GM19455 (cell line): ENCODE measurements around the gene KCNQ1.

ENCODE experiments used
- ATAC-seq: cut with Tn5 transposase; IDR thresholded peaks from one replicate; pipeline ENCODE4 v1.9.1; 2021; ENCODE audit not compliant: unreplicated experiment

KCNQ1 gene

DNA sequence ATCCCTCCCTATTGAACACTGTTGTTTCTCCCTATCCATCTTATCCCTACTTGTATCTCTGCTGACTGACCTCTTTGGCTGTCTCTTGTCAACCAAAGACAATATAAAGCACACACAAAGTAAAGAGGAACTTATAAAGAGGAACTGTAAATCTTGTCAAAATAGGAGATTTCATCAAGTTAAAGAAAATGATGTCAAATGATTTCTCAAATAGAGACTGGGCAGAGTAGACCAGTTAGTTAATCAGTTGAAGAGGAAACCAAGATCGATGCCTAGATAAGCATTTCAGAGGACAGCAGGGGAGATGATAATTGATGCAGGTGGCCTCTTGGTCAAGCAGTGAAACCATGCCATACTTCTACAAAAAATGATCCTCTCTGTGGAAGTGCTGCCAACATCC, 232.3 kb downstream of the KCNQ1 start:
- no peak for ATAC-seq

DNA sequence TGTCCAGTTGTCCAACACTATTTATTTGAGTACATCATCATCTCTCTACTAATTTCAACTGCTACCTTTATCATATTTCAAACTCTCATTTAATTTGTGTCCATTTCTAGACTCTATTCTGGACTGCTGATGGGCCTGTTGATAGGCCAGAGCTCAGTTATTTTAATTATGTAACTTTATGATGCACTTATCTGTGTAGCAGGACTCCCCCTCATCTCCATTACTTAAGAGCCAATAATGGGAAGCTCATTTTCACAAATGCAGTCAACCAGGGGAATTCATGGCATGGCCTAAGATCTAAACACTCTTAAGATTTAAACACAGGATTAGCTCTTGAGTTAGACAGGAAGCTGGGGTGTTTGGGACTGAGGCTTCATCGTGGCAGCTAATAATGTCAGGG, 233.6 kb downstream of the KCNQ1 start:
- no peak for ATAC-seq

DNA sequence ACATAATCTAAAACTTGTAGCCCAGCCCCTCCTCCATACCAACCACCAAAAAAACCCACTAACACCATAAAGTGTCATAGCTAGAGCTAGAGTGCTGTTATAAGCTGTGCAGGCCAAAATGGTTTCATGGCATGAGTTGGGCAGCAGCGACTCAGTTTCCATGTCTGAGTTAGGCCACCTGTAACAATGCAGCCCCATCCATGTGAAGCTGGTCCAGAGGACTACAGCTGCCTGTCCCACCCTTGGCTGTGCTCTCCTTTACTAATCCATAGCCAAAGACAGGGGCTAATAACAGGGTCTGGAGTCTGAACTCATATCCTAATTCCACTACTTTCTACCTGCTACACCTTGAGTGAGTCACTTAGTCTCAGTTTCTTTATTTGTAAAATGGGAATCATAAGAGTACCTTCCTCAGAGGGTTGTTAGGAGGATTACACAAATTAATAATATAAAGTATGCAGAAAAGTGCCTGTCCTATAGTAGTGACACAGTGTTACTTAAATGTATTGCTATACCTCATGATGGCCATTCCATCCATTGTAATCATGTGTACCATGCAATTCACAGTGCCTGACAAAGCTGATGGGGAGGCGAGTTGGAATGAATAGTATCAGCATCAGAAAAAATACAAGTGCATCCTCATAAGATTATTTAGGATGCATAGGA, 234.3 kb downstream of the KCNQ1 start:
- ATAC-seq = no peak

DNA sequence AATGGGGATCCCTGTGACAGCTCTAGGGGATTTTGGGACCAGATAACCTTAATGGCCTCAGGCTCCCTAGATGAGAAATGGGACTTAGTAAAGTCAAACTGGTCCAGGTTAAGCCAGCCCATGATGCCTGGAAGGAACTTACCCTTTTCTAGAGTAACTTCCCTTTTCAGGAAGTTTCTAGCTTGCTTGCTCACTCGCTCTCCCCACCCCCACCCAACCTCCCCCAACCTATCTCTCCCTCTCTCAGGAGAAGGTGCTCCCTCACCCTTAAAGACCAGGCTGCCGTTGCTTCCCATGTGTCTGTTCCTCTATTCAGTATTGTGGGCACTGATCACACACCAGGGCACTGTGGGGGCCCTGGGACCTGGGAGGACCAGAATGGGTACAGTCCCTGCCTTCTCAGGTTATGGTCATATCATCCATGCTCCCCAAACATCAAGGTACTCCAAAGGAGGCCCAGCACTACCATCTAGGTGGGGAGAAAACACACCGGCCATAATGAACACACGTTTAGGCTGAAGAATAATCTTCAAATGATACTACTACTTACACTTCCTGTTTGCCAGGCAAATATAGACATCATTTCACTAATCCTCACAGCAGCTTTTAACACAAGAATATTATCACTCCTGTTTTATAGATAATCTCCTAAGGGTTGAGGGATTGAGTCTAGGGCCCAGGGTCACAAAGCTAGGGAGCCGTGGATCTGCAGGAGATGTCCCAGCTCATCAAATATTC, 236.8 kb downstream of the KCNQ1 start:
- ATAC-seq = no peak

DNA sequence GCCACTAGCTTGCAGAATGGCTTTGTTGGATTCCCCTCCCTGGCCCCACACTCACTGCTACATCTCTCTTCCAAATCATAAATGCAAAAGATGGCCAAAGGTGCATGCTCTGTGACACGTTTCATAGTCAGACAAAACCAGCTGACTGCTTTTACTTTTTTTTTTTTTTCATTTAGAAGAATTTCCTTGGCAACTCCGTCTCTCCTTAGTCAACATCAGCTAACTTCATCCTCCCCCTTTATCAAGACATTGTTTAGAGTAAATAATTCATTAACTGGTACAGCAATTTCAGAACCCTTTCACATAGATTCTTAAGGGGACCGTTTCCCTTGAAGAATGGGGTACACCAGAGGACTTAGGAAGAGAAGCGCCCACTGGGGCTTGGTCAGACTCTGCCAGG, 239.0 kb downstream of the KCNQ1 start:
- no peak for ATAC-seq

DNA sequence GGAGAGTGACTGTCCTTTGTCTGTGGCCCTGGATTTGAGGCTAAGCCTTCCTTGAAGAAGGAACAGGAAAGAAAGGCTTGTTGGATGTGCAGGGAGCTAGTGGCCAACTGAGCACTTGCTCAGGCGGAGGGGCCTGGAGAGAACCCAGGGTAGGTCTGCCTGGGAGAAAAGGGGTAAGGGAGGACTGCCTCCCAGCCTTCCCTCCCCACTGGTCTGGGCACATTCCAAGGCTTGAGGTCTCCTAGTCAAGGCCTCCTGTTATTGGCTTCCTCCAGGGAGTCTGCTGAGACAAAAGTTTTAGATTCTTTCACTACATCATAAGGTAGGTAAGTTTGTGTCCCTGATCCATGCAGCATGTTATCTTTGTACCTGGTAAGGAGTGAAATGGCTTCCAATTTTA, 239.8 kb downstream of the KCNQ1 start:
- ATAC-seq = no peak

DNA sequence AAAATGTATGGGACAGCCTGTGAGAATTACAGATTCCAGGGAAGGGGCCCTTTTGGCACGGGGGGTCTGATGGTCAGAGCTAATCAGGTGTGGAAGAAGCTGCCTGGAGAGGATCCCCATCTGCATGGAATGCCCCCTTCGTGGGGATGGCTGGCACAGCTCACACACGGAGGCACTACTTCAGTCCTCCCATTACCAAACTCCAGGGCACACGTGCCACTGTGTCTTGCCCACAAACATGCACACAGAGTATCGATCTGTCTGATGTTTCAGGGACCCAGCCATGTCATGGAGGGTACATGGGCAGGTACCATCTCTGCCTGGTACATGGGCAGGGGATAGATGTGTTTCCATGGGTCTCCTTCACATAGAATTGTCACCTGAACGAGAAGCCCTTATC, 240.2 kb downstream of the KCNQ1 start:
- ATAC-seq = no peak

DNA sequence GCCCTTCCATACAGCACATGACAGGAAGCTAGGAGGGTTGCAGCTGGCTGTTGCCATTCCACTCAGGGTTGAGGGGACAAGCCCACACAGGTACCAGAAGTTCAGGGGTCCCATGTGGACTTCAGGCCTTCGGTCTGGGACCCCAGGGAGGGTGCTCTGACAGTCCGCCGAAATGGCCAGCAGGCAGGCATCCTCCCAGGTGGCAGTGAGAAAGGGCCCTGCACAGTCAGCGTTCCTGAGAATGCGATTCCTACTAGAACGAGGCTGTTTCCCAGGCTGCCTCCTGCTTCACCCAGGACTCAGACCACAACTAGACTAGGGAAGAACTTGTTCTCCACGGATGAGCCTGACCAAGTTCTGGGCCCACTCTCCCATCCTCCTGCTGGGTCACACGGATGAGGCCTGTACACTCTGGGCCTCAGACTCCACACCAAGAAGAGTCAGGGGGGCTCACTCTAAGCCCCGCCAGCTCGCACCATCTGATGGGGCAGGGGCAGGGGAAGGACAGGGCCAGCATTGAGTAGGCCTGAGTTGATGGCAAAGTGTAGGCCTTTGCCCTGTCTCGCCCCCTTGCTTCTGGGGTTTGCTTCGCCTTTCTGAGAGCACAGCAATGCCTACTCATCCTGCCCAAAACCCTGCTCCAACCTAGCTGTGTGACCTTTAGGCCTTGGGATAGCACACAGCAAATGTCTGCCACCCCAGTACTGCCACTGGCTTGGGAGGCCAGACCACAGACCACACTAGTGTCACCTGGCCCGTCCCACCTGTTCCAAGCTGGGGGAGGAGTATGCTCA, 241.0 kb downstream of the KCNQ1 start:
- no peak for ATAC-seq

DNA sequence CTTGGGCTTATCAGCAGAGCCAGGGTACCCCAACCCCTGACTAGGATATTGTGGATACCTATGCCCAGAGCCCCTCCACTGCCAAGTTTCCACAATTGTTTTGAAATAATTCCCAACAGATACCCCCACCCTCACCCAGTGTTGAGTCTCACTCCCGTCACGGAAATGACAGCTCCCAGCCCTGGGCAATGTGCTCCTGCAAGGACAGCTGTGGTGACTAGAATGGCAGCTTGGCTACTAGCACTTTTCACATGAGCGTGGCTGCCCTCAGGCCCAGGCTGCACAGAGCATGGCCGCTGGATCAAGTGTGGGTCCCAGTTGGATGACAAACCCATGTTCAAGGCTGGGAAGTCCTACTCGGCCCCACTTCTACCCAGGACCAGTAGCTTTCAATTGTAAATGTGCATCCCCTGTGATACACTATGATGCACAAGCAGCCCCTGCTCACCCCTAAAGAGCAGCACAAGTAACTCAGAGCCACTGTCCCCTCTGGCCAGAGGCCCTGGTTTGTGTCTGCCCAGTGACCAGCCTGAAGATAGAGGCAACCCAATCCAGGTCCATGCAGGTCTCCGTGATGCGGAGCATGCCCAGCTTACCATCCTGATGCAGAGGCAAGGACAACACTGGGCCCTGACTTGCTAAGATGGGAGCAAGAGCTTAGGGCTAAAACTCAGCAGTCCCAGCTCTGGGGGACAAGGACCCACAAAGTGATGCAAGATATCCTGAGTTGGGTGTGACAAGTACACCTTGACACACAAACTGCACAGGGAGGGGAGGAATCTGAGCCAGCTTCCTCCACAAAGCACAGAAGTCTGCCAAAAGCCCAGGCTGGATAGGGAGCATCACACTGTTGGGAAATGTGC, 241.8 kb downstream of the KCNQ1 start:
- no peak for ATAC-seq

DNA sequence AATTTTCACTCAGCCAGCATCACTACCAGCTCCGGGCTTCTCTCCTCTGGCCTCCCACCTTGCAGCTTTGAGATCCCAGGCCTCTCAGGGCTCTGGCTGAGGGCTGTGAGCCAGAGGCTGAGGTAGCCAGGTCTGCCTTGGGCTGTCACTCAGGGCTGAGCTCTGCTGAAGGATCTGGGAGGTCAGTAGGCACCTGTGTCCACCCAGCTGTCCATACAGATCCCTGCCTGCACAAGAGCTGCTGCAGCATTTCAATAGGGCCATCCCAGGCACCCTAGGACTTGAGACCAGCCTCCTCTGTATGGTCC, 242.4 kb downstream of the KCNQ1 start:
- ATAC-seq = no peak

DNA sequence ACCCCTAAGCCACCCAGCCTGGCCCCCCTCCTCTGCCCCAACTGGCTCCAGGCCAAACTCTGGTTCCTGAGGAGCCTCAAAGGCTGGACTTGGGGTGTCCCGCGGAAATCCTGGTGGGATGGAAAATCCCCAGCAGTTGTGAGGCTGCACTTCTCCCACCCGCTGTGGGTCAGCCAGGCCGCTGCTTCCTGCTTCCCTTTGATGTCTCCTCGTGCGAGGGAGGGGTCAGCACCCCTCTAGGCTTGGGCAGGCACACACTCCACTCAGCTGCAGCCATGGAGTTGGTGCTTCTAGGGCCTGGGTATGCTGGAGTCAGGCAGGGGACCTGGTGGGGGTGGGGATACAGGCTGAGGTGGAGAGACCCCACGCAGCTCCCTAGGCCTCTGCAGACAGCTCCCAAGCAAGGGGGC, 243.0 kb downstream of the KCNQ1 start:
- ATAC-seq = no peak

DNA sequence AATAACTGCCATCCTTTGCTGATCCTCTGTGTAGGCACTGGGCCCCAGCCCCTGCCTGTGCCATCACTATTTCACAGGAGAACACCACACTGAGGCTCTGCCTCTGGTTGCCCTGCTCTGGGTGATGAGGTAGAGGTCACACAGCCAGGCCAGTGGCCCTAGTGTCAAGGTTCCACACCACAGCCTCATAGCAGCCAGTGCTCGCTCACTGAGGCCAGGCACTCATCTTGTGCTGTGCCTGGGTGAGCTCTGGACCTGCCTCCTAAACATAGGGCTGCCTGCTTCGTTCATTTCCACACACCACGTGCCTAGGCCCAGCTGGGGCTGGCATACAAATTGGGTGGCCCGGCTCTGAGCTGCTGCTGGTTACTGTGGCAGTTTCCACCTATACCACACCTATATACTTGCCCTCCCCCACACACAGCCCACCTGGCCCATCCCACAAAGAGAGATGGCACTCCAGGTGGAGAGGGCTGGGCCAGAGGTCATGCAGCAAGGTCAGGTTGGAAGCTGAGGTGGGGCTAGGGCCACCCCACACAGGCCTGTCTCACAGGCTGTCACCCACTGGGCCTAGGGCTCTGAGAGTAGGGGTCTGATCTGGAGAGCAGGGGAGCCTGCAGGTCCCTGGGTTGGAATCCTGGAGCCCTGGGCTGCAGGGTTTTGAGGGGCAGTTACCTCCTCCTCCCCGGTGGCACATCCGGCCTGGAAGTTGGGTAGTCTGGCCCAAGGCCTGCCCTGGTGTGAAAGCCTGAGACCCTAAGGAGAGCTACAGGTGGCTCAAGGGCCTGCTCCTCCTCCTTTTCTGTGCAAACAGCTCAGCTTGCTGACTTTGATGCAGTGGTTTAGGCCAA, 243.8 kb downstream of the KCNQ1 start:
- no peak for ATAC-seq

DNA sequence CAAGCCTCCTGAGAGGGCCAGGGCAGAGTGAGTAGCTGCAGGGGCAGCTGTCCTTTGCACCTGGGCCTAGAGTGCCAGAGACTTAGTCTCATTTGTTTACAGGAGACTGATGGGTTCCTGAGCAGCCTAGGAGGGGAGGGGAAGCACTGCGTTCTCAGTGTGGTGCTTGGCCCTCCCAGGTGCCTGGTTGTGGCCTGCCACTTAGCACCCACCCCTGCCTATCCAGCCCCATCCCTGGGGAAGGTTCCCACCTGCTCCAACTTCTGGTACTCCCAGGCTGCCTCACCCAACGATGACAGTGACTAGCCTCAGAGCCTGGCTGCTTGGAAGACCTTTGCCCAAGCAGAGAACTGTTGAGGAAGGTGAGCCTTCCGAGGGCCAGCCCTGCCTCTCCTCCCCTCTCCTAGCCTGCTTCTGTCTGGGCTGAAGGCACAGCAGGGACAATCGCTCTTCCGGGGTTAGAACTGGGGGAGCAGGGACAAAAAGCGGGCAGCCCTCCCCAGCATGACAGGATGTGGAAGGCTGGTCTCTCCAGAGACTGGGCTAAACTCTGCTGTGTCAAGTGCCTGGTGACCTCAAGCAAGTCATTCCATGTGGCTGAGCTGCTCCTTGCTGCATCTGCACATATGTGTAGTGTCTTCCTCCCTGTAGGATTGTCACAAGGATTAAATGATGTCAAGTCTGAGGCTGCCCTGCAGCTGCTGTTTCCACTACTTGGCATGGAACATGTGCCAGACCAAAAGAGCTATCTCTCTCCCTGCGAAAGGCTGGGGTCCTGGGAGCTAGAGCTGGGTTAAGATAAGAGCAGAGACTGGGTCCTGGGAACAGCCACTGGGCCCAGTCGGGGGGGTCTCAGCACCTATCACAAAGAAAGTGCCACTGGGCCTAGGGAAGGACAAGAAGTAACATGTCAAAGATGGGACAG, 245.1 kb downstream of the KCNQ1 start:
- ATAC-seq = no peak

DNA sequence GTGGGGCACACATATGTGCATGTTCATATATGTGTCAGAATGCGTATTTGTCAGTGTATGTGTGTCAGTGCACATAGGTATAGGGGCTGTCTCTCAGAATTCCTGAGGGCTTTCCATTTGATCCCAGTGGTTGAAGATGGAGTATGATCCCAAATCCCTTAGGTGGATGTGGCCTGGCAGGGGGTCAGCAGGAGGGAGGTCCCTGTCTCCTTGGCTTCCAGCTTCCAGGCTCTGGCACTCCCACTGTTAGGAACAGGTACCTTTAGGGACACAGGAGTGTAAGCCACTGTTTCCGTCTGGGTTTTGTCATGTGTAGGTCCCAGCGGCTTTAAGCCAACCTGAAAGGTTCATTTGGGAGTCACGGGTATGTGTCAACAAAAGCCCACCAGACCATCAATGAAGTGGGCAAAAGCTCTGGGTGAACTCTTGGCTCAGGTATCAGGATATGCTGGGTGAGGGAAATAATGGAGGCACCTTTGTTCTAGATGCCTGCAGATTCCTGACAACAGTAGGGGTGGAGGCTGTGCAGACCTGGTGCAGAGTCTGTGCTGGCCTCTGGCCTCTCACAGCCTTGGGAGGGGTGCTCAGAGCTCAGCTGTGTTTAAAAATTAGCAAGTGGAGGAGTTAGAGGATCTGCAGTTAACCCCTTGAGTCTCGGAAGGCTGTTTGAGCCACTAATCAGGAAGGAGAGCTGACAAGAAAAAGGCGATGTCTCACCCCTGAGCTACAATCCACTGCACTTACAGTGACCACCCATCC, 246.0 kb downstream of the KCNQ1 start:
- ATAC-seq = no peak

DNA sequence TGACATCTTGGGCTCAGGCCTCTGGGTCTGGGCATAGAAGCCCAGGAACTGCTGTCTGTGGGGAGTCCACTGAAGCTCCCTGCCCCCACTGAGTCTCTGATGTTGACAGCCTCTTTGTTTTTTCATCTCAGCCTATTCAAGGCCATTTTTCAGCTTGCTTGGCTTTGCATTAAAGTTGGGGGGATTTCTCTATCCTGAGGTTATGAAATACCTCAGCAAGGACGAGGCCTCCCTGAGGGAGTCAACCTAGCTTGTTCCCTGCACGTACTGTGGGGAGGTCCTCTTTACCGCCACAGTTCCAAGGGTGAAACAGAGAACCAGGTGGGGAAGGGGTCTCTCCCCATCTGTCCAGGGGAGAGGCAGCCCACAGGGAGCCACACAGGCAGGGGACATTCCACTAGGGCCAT, 246.6 kb downstream of the KCNQ1 start:
- ATAC-seq = no peak

DNA sequence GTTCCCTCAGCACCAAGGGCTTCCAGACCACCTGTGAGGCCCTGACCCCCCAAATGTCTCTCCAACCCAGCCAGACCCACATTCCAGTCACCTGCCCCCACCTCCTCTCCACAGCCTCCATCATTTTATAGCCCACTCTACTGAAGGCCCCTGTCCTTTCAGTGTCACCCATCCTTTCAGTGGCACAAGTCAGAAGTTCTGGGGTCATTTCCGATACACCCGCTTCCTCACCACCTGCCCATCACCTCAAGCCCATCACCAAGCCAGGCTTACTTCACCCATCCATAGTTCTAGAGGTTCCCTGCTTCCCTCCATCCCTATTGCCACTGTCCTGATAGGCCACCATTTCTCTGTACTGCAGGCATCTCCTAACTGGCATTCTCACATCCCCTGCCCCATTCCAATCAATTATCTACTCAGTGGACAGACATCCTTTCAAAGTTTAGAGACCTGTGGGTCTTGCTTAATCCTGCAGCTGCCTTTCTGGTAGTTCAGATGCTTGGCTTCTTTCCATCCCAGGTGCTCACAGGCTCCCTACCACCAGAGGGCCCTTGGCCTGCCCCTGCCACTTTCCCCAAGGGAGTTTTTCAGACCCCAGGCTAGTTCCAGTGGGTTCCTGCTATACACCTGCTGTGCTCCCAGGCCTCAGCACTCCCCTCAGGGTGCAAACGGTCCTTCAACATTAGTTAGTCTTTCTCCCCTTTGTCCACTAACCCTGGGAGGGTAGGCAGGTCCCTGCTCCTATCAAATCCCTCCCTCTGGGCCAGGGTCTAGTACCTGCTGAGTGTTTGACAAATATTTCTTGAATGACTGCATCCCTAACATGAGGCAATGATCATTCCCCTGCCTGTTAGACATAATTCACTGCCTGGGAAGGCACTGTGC, 247.4 kb downstream of the KCNQ1 start:
- ATAC-seq = no peak
